Smooth muscle cell (in vitro differentiated cells): ENCODE results near the gene HIBADH. TPM values are rescaled to one million over a fixed set of nuclear protein-coding genes. Genes with fewer than 3 reads are reported as not detected.
A peak's percentile ranks its signal among the peaks of the same experiment; 100 is the strongest.

Source experiments
- DNase-seq: peaks from one replicate; lab custom pipeline; 2025; ENCODE audit not compliant: unreplicated experiment; lab: John Stamatoyannopoulos, UW
- H2AFZ ChIP-seq: fragments of 200-600 bp; sonication (generic); 2 replicates; pipeline ENCODE4 v1.6.0; 2016; ENCODE audit warnings: antibody characterized with exemption, low read depth, mild to moderate bottlenecking
- H3F3A ChIP-seq: fragments of 200-600 bp; sonication (generic); 2 replicates; pipeline ENCODE4 v1.6.0; 2017; ENCODE audit warnings: antibody characterized with exemption, low read depth
- H3K27ac ChIP-seq: fragments of 200-600 bp; sonication (generic); 2 replicates; pipeline ENCODE4 v1.5.1; 2016; ENCODE audit warnings: low read depth, mild to moderate bottlenecking
- H3K27me3 ChIP-seq: fragments of 200-600 bp; sonication (generic); 2 replicates; pipeline ENCODE4 v1.6.1; 2016; ENCODE audit warnings: low read depth, mild to moderate bottlenecking
- H3K36me3 ChIP-seq: fragments of 200-600 bp; sonication (generic); 2 replicates; pipeline ENCODE4 v1.5.1; 2016; ENCODE audit warnings: low read depth
- H3K4me1 ChIP-seq: fragments of 200-600 bp; sonication (generic); 2 replicates; pipeline ENCODE4 v1.5.1; 2016; ENCODE audit warnings: low read depth
- H3K4me2 ChIP-seq: fragments of 200-600 bp; sonication (generic); 2 replicates; pipeline ENCODE4 v1.6.0; 2016; ENCODE audit warnings: mild to moderate bottlenecking
- H3K4me3 ChIP-seq: fragments of 200-600 bp; sonication (generic); 2 replicates; pipeline ENCODE4 v1.5.1; 2016; ENCODE audit warnings: mild to moderate bottlenecking
- H3K79me2 ChIP-seq: fragments of 200-600 bp; sonication (generic); 2 replicates; pipeline ENCODE4 v1.6.0; 2016; ENCODE audit warnings: low read depth, mild to moderate bottlenecking
- H3K9ac ChIP-seq: fragments of 200-600 bp; sonication (generic); 2 replicates; pipeline ENCODE4 v1.6.0; 2016; ENCODE audit warnings: low read depth
- H3K9me3 ChIP-seq: fragments of 200-600 bp; sonication (generic); replicated peaks from 2 replicates; pipeline ENCODE4 v1.5.1; 2016; ENCODE audit warnings: low read depth
- H4K20me1 ChIP-seq: fragments of 200-600 bp; sonication (generic); 2 replicates; pipeline ENCODE4 v1.6.0; 2016; ENCODE audit warnings: low read depth
- CTCF ChIP-seq: fragments of 200-600 bp; sonication (generic); IDR thresholded peaks from 2 replicates; pipeline ENCODE4 v1.5.1; 2017; ENCODE audit warnings: borderline replicate concordance, mild to moderate bottlenecking, antibody characterized with exemption; ENCODE audit not compliant: insufficient read depth, poor library complexity, severe bottlenecking
- WGBS: methylation state at CpG from one replicate; pipeline ENCODE4 v1.1.7; 2016; ENCODE audit warnings: low lambda C conversion rate; 5-methylcytosine and 5-hydroxymethylcytosine counted together
- polyA plus RNA-seq: library from polyadenylated mRNA; unstranded; fragments of >200 nt; fragmentation: Nextera tagmentation; extraction: Ambion mirVana; gene quantifications from 2 replicates; pipeline ENCODE4 v1.2.1, GENCODE V29; 2016
- total RNA-seq: library from RNA; depleted of rRNA; stranded (reverse); fragments of >200 nt; gene quantifications from 2 replicates; pipeline ENCODE4 v1.2.3, GENCODE V29; 2014

HIBADH gene
- total and polyA plus RNA-seq, 2 experiments from 2014 or later = 16.1 to 24.4 TPM

- Histone ChIP-seq H3K9me3 (no peaks in the 10 kb centered on the region), H3K4me3 (no peak overlapping the region), H2AFZ (peak overlapping the region; percentile 75), H3K79me2 (no peaks in the 10 kb centered on the region), H3K9ac (no peak overlapping the region), H3F3A (peaks cover 8% of the 10 kb centered on the region), H3K4me1 (no peaks in the 10 kb centered on the region), H3K4me2 (no peak overlapping the region), H3K27ac (no peak overlapping the region), H3K36me3 (no peaks in the 10 kb centered on the region), H3K27me3 (no peaks in the 10 kb centered on the region), H4K20me1 (no peaks in the 10 kb centered on the region)
- DNase-seq = no peak
- no peak for TF ChIP-seq CTCF
- 79% methylated on average over 3 of the region's 3 CpGs for WGBS
Observed at GRCh38 chr7:27693794-27694193, 31.1 kb upstream of the HIBADH start.

GRCh38 chr7:27690649-27691048, 28.0 kb upstream of the HIBADH start:
- no peak for DNase-seq
- TF ChIP-seq CTCF = no peak
- Histone ChIP-seq H3K79me2 (no peaks in the 10 kb centered on the region), H3K4me2 (no peak overlapping the region), H3K4me1 (no peaks in the 10 kb centered on the region), H3F3A (no peaks in the 10 kb centered on the region), H2AFZ (no peak overlapping the region), H3K36me3 (no peaks in the 10 kb centered on the region), H3K9ac (no peak overlapping the region), H3K27ac (no peak overlapping the region), H3K27me3 (no peaks in the 10 kb centered on the region), H3K4me3 (no peak overlapping the region), H4K20me1 (no peaks in the 10 kb centered on the region), H3K9me3 (no peaks in the 10 kb centered on the region)

- Histone ChIP-seq H3K9ac (no peak overlapping the region), H3K4me1 (no peaks in the 10 kb centered on the region), H2AFZ (no peak overlapping the region), H3F3A (no peaks in the 10 kb centered on the region), H3K9me3 (no peaks in the 10 kb centered on the region), H3K79me2 (no peaks in the 10 kb centered on the region), H3K27ac (no peak overlapping the region), H3K27me3 (no peaks in the 10 kb centered on the region), H3K4me2 (no peak overlapping the region), H4K20me1 (no peaks in the 10 kb centered on the region), H3K36me3 (no peaks in the 10 kb centered on the region), H3K4me3 (no peak overlapping the region)
- 93% methylated on average over 1 of the region's 1 CpG for WGBS
- DNase-seq = no peak
- TF ChIP-seq CTCF = no peak
Observed at GRCh38 chr7:27689591-27690164, 27.0 kb upstream of the HIBADH start.

DNA sequence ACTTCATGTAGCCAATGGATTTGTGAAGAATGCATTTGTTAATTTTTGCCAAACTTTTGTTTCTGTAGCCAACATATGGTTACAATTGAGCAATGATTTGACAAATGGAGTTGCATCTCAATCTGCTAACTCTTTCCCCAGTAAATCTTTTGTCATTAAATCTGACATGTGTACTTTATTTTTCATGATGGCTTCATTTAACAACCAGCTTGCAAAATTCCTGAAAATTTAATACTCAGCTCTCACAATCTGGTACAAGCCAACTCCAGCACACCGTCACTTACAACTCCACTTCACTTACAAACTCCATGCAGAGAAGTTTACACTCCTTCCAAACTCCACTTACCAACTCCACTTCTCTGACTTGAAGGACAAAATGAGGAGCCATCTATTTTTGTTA, 26.5 kb upstream of the HIBADH start:
- Histone ChIP-seq H3F3A (no peaks in the 10 kb centered on the region), H3K36me3 (no peaks in the 10 kb centered on the region), H3K27ac (no peak overlapping the region), H3K4me2 (no peak overlapping the region), H3K79me2 (no peaks in the 10 kb centered on the region), H2AFZ (no peak overlapping the region), H3K9me3 (no peaks in the 10 kb centered on the region), H3K9ac (no peak overlapping the region), H4K20me1 (no peaks in the 10 kb centered on the region), H3K4me3 (no peak overlapping the region), H3K27me3 (no peaks in the 10 kb centered on the region), H3K4me1 (no peaks in the 10 kb centered on the region)
- WGBS = 93% methylated on average over 1 of the region's 1 CpG
- DNase-seq = no peak
- TF ChIP-seq CTCF = no peak
